H1 (cell line): ENCODE results near the gene POLE2. TPM values are rescaled to one million over a fixed set of nuclear protein-coding genes. Genes with fewer than 3 reads are reported as not detected.

ENCODE experiments used
- ASH2L ChIP-seq: fragments of 200-600, 300-600 bp; sonication (generic); IDR thresholded peaks from one replicate; pipeline ENCODE4 v1.7.1; 2017; ENCODE audit warnings: low read length
- ATF2 ChIP-seq: IDR thresholded peaks from 2 replicates; pipeline ENCODE4 v1.6.1; 2012; ENCODE audit warnings: low read length, inconsistent platforms
- ATF3 ChIP-seq: IDR thresholded peaks from 2 replicates; pipeline ENCODE4 v1.6.1; 2011; ENCODE audit warnings: low read depth, mild to moderate bottlenecking, low read length; ENCODE audit not compliant: insufficient read depth
- BACH1 ChIP-seq: IDR thresholded peaks from 2 replicates; pipeline ENCODE4 v1.6.1; 2012; ENCODE audit warnings: low read length, improper control_type of control experiment
- BCL11A ChIP-seq, 2 experiments: IDR thresholded peaks; one replicate each; pipeline ENCODE4 v1.6.1; 2011; ENCODE audit warnings: low read depth in 2 of 2, low read length in 2 of 2, mild to moderate bottlenecking in 2 of 2
- CBX8 ChIP-seq: fragments of 300-800, 300-1000 bp; sonication (generic); IDR thresholded peaks from 2 replicates; pipeline ENCODE4 v1.7.1; 2016; ENCODE audit warnings: low read depth, low read length, borderline replicate concordance
- CEBPB ChIP-seq: IDR thresholded peaks from 2 replicates; pipeline ENCODE4 v1.6.1; 2012; ENCODE audit warnings: low read depth, low read length
- E2F6 ChIP-seq: IDR thresholded peaks from 2 replicates; pipeline ENCODE4 v1.6.1; 2012; ENCODE audit warnings: inconsistent platforms
- EP300 ChIP-seq, 2 experiments: IDR thresholded peaks; 1 replicate in 1 of 2; 2 replicates in 1 of 2; pipeline ENCODE4 v1.6.1; 2011 to 2012; ENCODE audit warnings: low read depth in 2 of 2, low read length in 2 of 2, mild to moderate bottlenecking in 2 of 2, borderline replicate concordance in 1 of 2, inconsistent platforms in 1 of 2, moderate library complexity in 1 of 2
- EZH2 ChIP-seq: fragments of 200-600 bp; sonication (generic); IDR thresholded peaks from 2 replicates; pipeline ENCODE4 v1.7.1; 2012; ENCODE audit warnings: low read depth, mild to moderate bottlenecking, moderate library complexity, low read length, inconsistent platforms; ENCODE audit not compliant: severe bottlenecking
- JUN ChIP-seq: IDR thresholded peaks from 2 replicates; pipeline ENCODE4 v1.6.1; 2011; ENCODE audit warnings: low read depth, mild to moderate bottlenecking, improper control_type of control experiment, low read length
- JUND ChIP-seq: IDR thresholded peaks from 2 replicates; pipeline ENCODE4 v1.6.1; 2011; ENCODE audit warnings: mild to moderate bottlenecking, improper control_type of control experiment, low read length
- MAFK ChIP-seq: IDR thresholded peaks from 2 replicates; pipeline ENCODE4 v1.6.1; 2012; ENCODE audit warnings: low read depth, mild to moderate bottlenecking, improper control_type of control experiment, low read length
- POLR2A ChIP-seq, 2 experiments: IDR thresholded peaks; 1 replicate in 1 of 2; 2 replicates in 1 of 2; pipeline ENCODE4 v1.6.1; 2011; ENCODE audit warnings: low read depth in 2 of 2, low read length in 2 of 2, mild to moderate bottlenecking in 2 of 2; ENCODE audit errors: control extremely low read depth in 1 of 2
- POLR2AphosphoS5 ChIP-seq: IDR thresholded peaks from 2 replicates; pipeline ENCODE4 v1.6.1; 2011; ENCODE audit warnings: low read depth, low read length
- RAD21 ChIP-seq, 2 experiments: IDR thresholded peaks in 1 of 2; conservative IDR thresholded peaks in 1 of 2; 2 replicates each; pipeline ENCODE4 v1.6.1; 2011; ENCODE audit warnings: low read depth in 2 of 2, low read length in 2 of 2, improper control_type of control experiment in 1 of 2, inconsistent platforms in 1 of 2, mild to moderate bottlenecking in 1 of 2, moderate library complexity in 1 of 2
- SAP30 ChIP-seq: fragments of 300-600 bp; sonication (generic); IDR thresholded peaks from 2 replicates; pipeline ENCODE4 v1.7.1; 2012; ENCODE audit warnings: low read length, moderate library complexity, mild to moderate bottlenecking, inconsistent platforms; ENCODE audit not compliant: insufficient read depth, insufficient replicate concordance
- SIX5 ChIP-seq: IDR thresholded peaks from 2 replicates; pipeline ENCODE4 v1.6.1; 2011; ENCODE audit warnings: mild to moderate bottlenecking, low read depth, low read length
- SUZ12 ChIP-seq: fragments of 200-600 bp; sonication (generic); IDR thresholded peaks from 2 replicates; pipeline ENCODE4 v1.6.1; 2012; ENCODE audit warnings: mild to moderate bottlenecking, inconsistent platforms, low read length, moderate library complexity, mixed read lengths
- TBP ChIP-seq: IDR thresholded peaks from 2 replicates; pipeline ENCODE4 v1.6.1; 2011; ENCODE audit warnings: low read depth, low read length, improper control_type of control experiment
- polyA plus RNA-seq, 7 experiments: library from polyadenylated mRNA; depleted of rRNA in 3 of 7; stranded (reverse) in 5 of 7; unstranded in 2 of 7; fragments of >200 nt in 5 of 7; fragments of 200-250 nt in 2 of 7; gene quantifications; 1 replicate in 5 of 7; 2 replicates in 1 of 7; 4 replicates in 1 of 7; pipeline versions ENCODE4 v1.2.1 to v1.2.3, GENCODE V29; 2011 to 2013; ENCODE audit warnings: missing spikeins in 2 of 7, mixed read lengths in 2 of 7
- total RNA-seq: library from RNA; stranded (reverse); fragmentation: NEBNext Ultra II Directional; extraction: Animal tissue kit (Norgen Biotek cat#: 25700); gene quantifications from 2 replicates; pipeline ENCODE4 v1.2.1, GENCODE V29; 2021

The POLE2 gene
- total and polyA plus RNA-seq, 2 of the 8 experiments (the other 6 are each of a cell fraction or from before 2014, with no cell fraction given) = 31.2 to 41.7 TPM

- TF ChIP-seq CEBPB (no peak), SAP30 (no peak), SIX5 (no peak), RAD21 (IDR thresholded peaks at IDR 0.05 in 1 of 2, conservative IDR thresholded peaks at IDR 0.05 in 1 of 2; ENCODE audit: low read depth in 2 of 2, low read length in 2 of 2) (no peak), ATF3 (no peak), JUND (no peak), CBX8 (no peak), POLR2AphosphoS5 (0 out of 2 replicates have a peak, but pooled peaks have one; percentile 62), EP300 (IDR thresholded peaks at IDR 0.05; ENCODE audit: borderline replicate concordance in 1 of 2, low read depth in 2 of 2, low read length in 2 of 2) (no peak), ATF2 (no peak; the same call in 1 of the 2 replicates), ASH2L (peak; percentile 93), POLR2A (IDR thresholded peaks at IDR 0.05; ENCODE audit: control extremely low read depth in 1 of 2, low read depth in 2 of 2, low read length in 2 of 2) (peak; percentile 55 to 58; a peak in 2 of 3 replicates), MAFK (no peak), BACH1 (peak; percentile 45; the same call in 1 of the 2 replicates), E2F6 (peak; percentile 37; the same call in 1 of the 2 replicates), JUN (no peak), EZH2 (peak; percentile 62), TBP (no peak; the same call in none of the 2 replicates), BCL11A (IDR thresholded peaks at IDR 0.05; ENCODE audit: low read depth in 2 of 2, low read length in 2 of 2) (no peak), SUZ12 (peak; percentile 69)
These were observed 5.1 kb upstream of the POLE2 start, which contains the start of gene KLHDC1 (continued) for GRCh38 chr14:49692811-49693734.
